ENCODE data around the gene GABPB2.
A peak's percentile ranks its signal among the peaks of the same experiment; 100 is the strongest.
"Not testable (repeated sequence)": the region's sequence is repeated elsewhere in the genome, so short reads cannot be mapped to it uniquely, and the experiment has no call there.

The GABPB2 gene

DNA sequence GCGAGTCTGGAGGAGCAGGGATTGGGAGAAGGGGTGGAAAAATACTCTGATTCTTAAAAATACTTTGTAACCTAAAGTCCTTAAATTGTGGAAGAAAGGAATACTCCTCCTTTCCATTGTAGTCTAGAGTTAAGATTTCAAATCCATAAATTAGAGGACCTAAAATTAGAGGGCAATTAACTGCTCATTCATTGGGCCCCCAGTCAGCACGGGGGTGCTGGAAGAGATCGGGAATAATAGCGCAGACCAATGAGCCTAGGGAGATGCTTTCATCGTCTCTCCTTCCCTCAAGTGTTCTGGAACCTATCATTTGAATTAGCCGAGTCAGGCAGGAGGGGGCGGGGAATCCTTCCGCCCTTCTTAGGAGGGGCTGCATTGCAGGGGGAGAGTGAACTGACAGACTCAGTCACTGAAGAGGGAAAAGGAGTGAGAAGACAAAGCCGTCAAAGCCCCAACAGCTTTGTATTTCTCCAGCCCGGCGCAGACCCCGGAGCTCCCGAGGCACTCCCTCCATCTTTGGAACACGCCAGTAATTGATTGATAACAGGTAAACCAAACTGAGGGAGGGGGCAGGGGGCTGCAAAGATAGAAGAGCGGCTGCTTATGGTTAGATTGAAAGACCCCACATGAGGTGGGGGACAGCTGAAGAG is 10.4 kb upstream of the GABPB2 start, which contains the start of gene MLLT11:
Gene MLLT11, plus strand, starts transcription at position 391 of the 650 bp plus-strand sequence. CDS start 6,828 bp downstream, outside the sequence.
- DNase-seq (ENCODE audit: low read depth, low spot score): peak; percentile 72

GRCh38 chr1:151060657-151061421 is 9.7 kb upstream of the GABPB2 start:
- DNase-seq (ENCODE audit: low read depth, low spot score): no peak

- DNase-seq (ENCODE audit: low read depth, low spot score): no peak
These were observed 8.9 kb upstream of the GABPB2 start for GRCh38 chr1:151061704-151062103.

DNA sequence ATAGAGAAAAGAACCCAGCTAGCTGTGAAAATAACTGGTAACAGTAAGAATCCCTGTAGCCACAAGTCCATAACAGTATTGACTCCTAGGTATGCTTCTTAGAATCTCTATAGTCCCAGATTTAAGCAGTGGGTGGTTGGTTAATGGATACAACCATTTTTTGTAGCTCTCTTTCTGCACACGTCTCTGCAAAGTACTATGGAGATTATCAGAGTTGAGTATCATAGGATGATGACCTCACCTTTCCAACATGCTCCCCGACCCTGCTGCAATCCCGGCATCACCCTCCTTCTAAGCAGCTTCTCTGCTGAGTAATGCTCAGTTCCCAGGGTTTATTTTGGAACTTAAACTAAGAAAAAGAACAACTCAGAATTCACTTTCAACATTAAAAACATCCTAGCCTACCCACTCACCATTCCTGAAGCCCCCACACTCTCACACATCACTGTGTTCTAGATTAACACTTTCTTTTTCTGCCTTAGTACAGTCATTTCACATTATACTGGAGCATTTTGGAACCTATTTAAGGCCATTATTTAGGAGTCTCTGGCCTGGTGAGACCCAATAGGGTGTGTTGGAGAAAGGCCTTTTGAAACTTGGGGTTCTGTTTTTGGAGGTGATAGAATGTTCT is 7.7 kb upstream of the GABPB2 start:
- no peak for DNase-seq (ENCODE audit: low read depth, low spot score)

DNA sequence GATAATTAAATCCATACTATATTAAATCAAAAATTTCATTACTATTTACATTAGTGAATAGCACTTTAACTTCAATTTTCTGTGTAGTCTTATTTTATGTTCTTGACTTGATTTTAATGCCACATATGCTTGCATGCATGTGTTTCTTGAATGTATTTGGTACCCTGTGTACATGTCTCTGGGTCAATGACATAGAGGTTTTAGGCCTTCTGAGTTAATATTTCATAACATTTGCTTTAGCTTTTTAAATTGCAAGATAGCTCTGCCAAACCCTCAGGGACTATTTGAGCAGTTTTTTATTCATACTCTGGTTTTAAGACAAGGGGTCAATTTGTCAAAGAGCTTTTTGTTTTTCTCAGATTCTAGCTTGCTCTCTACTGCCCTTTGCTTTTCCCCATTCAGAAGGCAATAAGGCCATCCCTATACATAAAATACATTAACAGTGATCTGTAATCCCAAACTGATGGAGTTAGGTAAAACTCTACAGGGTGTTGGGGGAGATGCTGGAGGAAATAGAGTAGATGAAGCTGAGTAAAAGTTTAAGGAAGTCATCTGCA is 5.4 kb upstream of the GABPB2 start:
- no peak for DNase-seq (ENCODE audit: low read depth, low spot score)

DNA sequence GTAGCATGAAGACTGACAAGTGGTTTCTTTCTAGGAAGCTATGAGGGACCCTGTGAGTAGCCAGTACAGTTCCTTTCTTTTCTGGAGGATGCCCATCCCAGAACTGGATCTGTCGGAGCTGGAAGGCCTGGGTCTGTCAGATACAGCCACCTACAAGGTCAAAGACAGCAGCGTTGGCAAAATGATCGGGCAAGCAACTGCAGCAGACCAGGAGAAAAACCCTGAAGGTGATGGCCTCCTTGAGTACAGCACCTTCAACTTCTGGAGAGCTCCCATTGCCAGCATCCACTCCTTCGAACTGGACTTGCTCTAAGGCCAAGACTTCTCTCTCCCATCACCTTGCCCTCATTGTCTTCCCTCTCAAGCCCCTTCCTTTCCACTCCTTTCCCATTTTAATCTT is 3.4 kb upstream of the GABPB2 start:
- no peak for DNase-seq (ENCODE audit: low read depth, low spot score)

GRCh38 chr1:151069103-151069486 is 1.5 kb upstream of the GABPB2 start:
- no peak for DNase-seq (ENCODE audit: low read depth, low spot score)

DNA sequence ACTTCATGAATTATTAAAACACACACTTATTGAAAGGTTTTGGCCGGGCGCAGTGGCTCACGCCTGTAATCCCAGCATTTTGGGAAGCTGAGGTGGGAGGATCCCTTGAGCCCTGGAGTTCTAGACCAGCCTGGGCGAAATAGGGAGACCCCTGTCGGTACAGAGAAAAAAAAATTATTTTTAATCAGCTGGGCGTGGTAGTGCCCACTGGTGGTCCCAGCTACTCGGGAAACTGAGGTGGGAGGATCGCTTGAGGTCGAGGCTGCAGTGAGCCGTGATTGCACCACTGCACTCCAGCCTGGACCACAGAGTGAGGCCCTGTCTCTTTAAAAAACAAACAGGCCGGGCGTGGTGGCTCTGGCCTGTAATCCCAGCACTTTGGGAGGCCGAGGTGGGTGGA is 1.7 kb downstream of the GABPB2 start:
- DNase-seq (ENCODE audit: low read depth, low spot score): no peak

- DNase-seq (ENCODE audit: low read depth, low spot score): no peak
These were observed 15.5 kb downstream of the GABPB2 start for GRCh38 chr1:151085953-151086559.

DNA sequence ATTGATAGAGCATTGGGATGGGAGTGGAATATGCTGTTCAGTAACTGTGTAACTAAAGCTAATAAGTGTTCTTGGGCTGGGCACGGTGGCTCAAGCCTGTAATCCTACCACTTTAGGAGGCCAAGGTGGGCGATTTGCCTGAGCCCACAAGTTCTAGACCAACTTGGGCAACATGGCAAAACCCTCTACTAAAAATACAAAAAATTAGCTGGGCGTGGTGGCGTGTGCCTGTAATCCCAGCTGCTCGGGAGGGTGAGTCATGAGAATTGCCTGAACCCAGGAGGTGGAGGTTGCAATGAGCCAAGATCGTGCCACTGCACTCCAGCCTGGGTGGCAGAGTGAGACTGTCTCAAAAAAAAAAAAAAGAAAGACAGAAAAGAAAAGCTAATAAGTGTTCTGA is 26.9 kb downstream of the GABPB2 start:
- DNase-seq (ENCODE audit: low read depth, low spot score): not testable (repeated sequence)

DNA sequence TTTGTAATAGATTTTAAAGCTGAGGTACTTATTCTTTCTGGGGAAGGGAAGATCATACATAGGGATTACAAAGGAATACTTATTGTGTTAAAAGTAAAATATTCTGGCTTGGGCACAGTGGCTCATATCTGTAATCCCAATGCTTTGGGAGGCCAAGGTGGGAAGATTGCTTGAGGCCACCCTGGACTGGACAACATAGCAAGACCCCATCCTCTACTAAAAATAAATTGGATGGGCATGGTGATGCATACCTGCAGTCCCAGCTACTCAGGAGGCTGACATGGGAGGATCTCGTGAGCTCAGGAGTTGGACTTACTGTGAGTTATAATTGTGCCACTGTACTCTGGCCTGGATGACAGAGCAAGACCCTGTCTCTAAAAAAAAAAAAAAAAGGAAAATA is 27.6 kb downstream of the GABPB2 start:
- no peak for DNase-seq (ENCODE audit: low read depth, low spot score)

DNA sequence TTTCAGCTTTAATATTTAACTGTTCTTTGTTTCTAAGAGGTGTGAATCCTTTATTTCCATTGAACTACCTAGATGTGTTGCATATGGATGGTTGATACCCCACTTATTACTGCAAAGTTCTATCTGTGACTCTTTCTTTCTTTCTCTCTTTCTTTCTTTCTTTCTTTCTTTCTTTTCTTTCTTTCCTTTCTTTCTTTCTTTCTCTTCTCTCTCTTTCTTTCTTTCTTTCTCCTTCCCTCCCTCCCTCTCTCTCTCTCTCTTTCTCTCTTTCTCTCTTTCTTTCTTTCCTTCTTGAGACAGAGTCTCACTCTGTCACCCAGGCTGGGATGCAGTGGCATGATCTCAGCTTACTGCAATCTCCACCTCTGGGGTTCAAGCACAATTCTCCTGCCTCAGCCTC is 34.1 kb downstream of the GABPB2 start:
- DNase-seq (ENCODE audit: low read depth, low spot score): no peak

DNA sequence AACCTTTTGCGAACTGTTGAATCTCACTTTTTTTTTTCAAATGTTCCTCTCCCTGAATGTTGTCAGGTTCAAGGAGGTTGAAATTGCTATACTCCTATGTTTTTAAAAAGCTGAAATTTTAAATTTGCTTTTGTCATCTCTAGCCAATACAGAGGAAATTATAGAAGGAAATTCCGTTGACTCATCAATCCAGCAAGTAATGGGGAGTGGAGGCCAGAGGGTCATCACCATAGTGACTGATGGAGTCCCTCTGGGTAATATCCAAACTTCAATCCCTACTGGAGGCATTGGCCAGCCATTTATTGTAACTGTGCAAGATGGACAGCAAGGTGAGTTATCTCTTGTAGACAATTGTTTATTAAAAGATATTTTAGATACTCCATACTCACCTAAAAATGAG is 36.3 kb downstream of the GABPB2 start:
- DNase-seq (ENCODE audit: low read depth, low spot score): no peak

DNA sequence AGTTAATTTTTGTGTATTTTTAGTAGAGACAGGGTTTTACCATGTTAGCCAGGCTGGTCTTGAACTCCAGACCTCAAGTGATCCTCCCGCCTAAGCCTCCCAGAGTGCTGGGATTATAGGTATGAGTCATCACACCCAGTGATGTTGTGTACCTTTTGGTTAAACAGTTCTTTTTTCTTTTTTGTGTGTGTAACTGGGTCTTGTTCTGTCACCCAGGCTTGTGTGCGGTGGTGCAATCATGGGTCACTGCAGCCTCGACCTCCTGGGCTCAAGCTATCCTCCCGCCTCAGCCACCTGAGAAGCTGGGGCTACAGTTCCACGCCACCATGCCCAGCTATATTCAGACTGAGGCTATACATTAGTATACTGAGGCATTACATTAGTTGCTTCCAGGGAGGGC is 37.8 kb downstream of the GABPB2 start:
- no peak for DNase-seq (ENCODE audit: low read depth, low spot score)

GRCh38 chr1:151113877-151114276 is 43.3 kb downstream of the GABPB2 start:
- DNase-seq (ENCODE audit: low read depth, low spot score): no peak

GRCh38 chr1:151124763-151125403 is 54.3 kb downstream of the GABPB2 start:
- DNase-seq (ENCODE audit: low read depth, low spot score): no peak

DNA sequence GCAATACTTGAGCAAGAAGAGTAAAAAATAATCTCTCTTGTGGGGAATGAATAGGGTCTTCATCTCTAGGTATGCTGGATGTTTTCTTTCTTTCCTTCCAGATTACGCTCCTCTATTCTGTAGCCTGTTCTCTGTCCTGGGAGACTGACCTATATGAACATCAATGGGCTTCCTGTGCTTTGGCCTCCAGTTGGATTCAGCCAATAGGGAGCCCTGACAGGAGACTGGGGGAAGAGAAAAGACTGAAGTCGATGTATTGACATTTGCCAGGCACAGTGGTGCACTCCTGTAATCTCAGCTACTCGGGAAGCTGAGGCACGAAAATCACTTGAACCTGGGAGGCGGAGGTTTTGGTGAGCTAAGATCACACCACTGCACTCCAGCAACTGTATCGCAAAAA is 58.2 kb downstream of the GABPB2 start:
- DNase-seq (ENCODE audit: low read depth, low spot score): no peak

GRCh38 chr1:151130987-151131586 is 60.5 kb downstream of the GABPB2 start:
- peak; percentile 93 for DNase-seq (ENCODE audit: low read depth, low spot score)

- DNase-seq (ENCODE audit: low read depth, low spot score): no peak
These were observed 61.3 kb downstream of the GABPB2 start for GRCh38 chr1:151131701-151132334.

DNA sequence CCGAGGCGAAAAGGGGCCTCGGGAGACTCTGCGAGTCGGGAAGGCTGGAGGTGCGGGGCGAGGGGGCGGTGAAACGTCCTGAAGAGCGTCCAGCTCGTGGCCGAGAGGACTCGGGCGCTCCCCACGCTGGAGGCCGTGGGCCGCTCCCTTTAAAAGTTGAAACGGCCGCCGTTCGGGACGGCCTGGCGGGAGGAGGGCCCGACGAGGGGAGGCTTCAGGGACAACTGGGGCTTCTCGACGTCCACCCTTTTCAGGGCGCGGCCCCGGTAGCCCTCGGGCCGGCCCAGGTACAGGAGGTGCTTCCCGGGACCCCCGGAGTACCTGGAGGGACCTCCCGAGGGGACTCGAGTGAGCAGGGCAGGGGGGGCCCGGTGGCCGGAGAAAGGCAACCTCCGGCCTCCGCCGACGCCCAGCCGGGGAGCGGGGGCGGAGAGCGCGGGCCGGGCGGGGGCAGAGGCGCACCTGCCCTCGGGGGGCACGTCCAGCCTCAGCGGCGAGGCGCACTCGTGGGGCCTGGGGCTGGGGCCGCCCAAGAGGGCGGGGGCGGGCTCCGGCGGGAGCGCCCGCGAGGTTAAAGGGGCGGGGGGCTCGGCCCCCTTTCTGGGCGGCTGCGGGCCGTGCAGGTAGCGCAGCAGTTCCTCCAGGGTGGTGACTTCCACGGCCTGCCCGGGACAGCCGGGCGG is 61.9 kb downstream of the GABPB2 start:
- DNase-seq (ENCODE audit: low read depth, low spot score): no peak
